ENCODE data around the gene NQO2. TPM values are rescaled to one million over a fixed set of nuclear protein-coding genes. Genes with fewer than 3 reads are reported as not detected.

Gene NQO2
- total and polyA plus RNA-seq, 3 donors from 2014 or later, result 9.5 to 35.6 (median 16.8) TPM

DNA sequence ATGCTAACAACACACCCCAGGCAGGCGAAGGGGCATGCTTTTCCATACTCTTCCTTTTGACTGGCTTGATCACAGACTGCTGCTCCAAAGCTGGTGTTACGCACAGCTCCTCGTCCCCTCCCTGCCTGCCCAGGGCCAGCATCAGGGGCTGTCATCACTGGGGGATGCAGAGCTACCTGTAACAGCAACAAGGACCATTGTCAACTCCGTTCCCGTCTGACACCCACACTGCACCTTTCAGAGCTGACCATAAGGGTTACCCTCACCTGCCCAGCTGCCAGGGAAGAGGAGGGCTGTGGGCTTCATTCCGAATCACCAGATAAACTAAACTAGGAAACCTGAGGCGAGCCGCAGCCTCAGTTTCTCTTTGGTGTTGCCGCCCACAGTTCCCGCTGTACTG lies 15.4 kb downstream of the NQO2 start:
- Histone ChIP-seq H3K4me1 (no peaks in the 10 kb centered on the region), H3K9me3 (no peaks in the 10 kb centered on the region), H3K4me3 (no peak overlapping the region), H3K27ac (no peak overlapping the region), H3K36me3 (ENCODE audit: low read depth, missing control alignments) (no peaks in the 10 kb centered on the region), H3K27me3 (no peaks in the 10 kb centered on the region)
- intact Hi-C loops (cut with DNase I; ENCODE audit: low total_unique reads), result no loop called here
- 89 to 99% methylated on average over 10 of the region's 10 CpGs for WGBS, 2 donors
- DNase-seq, result no peak
- TF ChIP-seq POLR2A (IDR thresholded peaks at IDR 0.05), result no peak
- TF ChIP-seq, protein P1, sequence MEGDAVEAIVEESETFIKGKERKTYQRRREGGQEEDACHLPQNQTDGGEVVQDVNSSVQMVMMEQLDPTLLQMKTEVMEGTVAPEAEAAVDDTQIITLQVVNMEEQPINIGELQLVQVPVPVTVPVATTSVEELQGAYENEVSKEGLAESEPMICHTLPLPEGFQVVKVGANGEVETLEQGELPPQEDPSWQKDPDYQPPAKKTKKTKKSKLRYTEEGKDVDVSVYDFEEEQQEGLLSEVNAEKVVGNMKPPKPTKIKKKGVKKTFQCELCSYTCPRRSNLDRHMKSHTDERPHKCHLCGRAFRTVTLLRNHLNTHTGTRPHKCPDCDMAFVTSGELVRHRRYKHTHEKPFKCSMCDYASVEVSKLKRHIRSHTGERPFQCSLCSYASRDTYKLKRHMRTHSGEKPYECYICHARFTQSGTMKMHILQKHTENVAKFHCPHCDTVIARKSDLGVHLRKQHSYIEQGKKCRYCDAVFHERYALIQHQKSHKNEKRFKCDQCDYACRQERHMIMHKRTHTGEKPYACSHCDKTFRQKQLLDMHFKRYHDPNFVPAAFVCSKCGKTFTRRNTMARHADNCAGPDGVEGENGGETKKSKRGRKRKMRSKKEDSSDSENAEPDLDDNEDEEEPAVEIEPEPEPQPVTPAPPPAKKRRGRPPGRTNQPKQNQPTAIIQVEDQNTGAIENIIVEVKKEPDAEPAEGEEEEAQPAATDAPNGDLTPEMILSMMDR (IDR thresholded peaks at IDR 0.05), result no peak

DNA sequence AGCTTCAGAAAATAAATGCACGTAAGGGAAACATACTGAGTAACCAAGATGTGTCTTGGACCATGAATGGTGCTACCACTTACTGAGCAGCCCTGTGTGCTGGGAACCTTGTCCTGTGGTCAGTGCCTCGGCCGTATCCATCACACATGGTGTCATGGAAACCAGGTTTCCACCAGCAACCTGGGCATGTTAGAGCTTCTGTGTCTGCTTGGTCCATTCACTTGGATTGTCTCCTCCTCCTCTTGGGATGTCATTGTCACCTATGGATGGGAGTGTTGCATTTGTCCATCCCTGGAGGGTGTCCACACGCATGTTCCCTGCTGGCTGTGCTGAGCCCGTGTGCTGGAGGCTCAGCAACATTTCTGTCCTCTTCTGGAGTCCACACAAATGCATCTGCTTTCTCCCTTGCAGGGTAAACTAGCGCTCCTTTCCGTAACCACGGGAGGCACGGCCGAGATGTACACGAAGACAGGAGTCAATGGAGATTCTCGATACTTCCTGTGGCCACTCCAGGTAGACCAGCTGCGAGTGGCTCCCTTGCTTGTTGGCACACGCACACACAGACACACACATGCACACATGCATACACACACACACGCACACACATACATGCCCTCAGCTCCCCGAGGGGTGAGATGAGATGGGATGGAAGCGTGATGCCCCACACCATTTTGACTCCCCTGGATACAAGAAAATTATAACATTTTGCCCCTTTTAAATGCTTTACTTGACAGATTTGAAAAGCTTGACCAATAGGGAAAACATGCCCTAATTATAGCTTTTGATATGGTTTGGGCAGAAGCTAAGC lies 17.0 kb downstream of the NQO2 start:
- no peaks in the 10 kb centered on the region for H3K4me1 ChIP-seq
- H3K27ac ChIP-seq, result no peak overlapping the region
- DNase-seq, result no peak
- TF ChIP-seq, protein P1 (IDR thresholded peaks at IDR 0.05), result no peak
- no peak for TF ChIP-seq POLR2A (IDR thresholded peaks at IDR 0.05)
- 95 to 96% methylated on average over 14 to 17 of the region's 17 CpGs for WGBS, 2 donors
- H3K27me3 ChIP-seq, result no peaks in the 10 kb centered on the region
- no peaks in the 10 kb centered on the region for H3K36me3 ChIP-seq (ENCODE audit: low read depth, missing control alignments)
- intact Hi-C loops (cut with DNase I; ENCODE audit: low total_unique reads), result no loop called here
- H3K4me3 ChIP-seq, result no peak overlapping the region
- H3K9me3 ChIP-seq, result no peaks in the 10 kb centered on the region

DNA sequence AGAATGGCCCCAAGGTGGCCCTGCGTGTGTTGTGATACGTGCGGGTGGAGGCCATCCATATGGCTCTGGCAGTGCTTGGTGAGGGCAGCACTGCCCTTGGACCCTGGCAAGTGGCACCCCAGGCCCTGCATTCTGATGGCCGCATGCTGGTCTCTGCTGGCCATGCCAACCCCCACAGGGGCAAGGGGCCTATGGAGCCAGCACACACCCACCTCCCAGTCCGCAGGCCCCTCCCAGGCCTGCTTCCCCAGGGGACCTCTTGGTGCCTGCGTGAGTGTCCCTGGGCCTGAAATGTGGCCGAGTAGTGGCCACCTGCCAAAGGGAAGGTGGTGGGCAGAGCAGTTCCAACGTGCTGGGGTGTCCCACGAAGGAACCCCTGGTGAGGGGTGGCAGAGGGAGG lies 17.6 kb downstream of the NQO2 start:
- H3K9me3 ChIP-seq, result no peaks in the 10 kb centered on the region
- no peak overlapping the region for H3K27ac ChIP-seq
- no peak for DNase-seq
- intact Hi-C loops (cut with DNase I; ENCODE audit: low total_unique reads), result no loop called here
- 92 to 95% methylated on average over 6 to 9 of the region's 9 CpGs for WGBS, 2 donors
- no peak overlapping the region for H3K4me3 ChIP-seq
- no peaks in the 10 kb centered on the region for H3K4me1 ChIP-seq
- TF ChIP-seq POLR2A (IDR thresholded peaks at IDR 0.05), result no peak
- TF ChIP-seq, protein P1 (IDR thresholded peaks at IDR 0.05), result no peak
- no peaks in the 10 kb centered on the region for H3K27me3 ChIP-seq
- H3K36me3 ChIP-seq (ENCODE audit: low read depth, missing control alignments), result no peaks in the 10 kb centered on the region

DNA sequence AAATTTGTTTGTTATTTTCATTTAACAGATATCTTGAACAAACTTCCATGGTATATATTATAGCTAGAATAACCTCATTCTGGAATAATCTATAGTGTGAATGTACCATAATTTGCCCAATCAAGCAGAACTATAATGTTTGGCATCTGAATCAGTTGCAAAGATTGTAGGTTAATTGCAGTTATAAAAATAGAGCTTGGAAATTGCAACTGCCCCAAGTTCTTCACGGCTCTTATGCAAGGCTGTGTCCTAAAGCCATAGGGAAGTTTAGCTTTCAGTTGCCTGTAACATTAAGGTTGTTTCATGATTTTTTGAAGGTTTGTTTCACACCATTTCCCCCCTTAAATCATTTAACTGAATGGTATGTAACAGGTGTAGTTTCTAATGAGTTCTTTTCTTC lies 19.4 kb downstream of the NQO2 start:
- no peak overlapping the region for H3K4me3 ChIP-seq
- no peaks in the 10 kb centered on the region for H3K9me3 ChIP-seq
- H3K36me3 ChIP-seq (ENCODE audit: low read depth, missing control alignments), result no peaks in the 10 kb centered on the region
- no peak for DNase-seq
- no peaks in the 10 kb centered on the region for H3K27me3 ChIP-seq
- intact Hi-C loops (cut with DNase I; ENCODE audit: low total_unique reads), result no loop called here
- peaks cover 9% of the 10 kb centered on the region for H3K4me1 ChIP-seq
- WGBS, 2 donors, result 53 to 69% methylated on average over 1 of the region's 1 CpG
- no peak overlapping the region for H3K27ac ChIP-seq
- TF ChIP-seq, protein P1 (IDR thresholded peaks at IDR 0.05), result no peak
- TF ChIP-seq POLR2A (IDR thresholded peaks at IDR 0.05), result no peak

Measured in testis (tissue), 3 donors.